ENCODE measurements around the gene GAD1.

GAD1 gene

GRCh38 chr2:170897108-170897507 lies 80.4 kb downstream of the GAD1 start:
- DNase-seq = no peak

GRCh38 chr2:170905864-170906263 lies 89.2 kb downstream of the GAD1 start:
- DNase-seq = no peak

Measured in OCI-M1 (cell line).